Omental fat pad (tissue), 4 donors: ENCODE measurements around the gene EML1. TPM values are rescaled to one million over a fixed set of nuclear protein-coding genes. Genes with fewer than 3 reads are reported as not detected.

ENCODE experiments used
- ATAC-seq: fragments of 150-250 bp; one replicate; pipeline ENCODE4 v1.9.1; 2016; ENCODE audit warnings: mild to moderate bottlenecking, moderate library complexity; ENCODE audit not compliant: low FRiP score
- DNase-seq: peaks from one replicate; pipeline ENCODE4 v3.0.0-alpha.2; 2019; ENCODE audit warnings: low spot score
- CTCF ChIP-seq, 3 donors: fragments of 450-650 bp; IDR thresholded peaks; one replicate each; pipeline ENCODE4 v1.5.1; 2016 to 2017; ENCODE audit warnings: antibody characterized with exemption in 3 of 3, mild to moderate bottlenecking in 3 of 3, moderate library complexity in 2 of 3
- total RNA-seq, 4 donors: library from RNA; depleted of rRNA; stranded (reverse); fragments of >200 nt; gene quantifications; one replicate each; pipeline ENCODE4 v1.1.0, GENCODE V29; 2016

The EML1 gene
- total RNA-seq, 4 donors from 2014 or later: 33.2 to 88.0 (median 43.5) TPM

GRCh38 chr14:99971087-99971940, 178.1 kb downstream of the EML1 start:
- DNase-seq (peak; percentile 50), ATAC-seq (peak; percentile 84)
- no peak for TF ChIP-seq CTCF (IDR thresholded peaks at IDR 0.05)

- ATAC-seq (peak; percentile 24), DNase-seq (no peak)
- TF ChIP-seq CTCF (IDR thresholded peaks at IDR 0.05): no peak
Observed at GRCh38 chr14:99971941-99972747, 178.9 kb downstream of the EML1 start.

GRCh38 chr14:99972748-99973466, 179.7 kb downstream of the EML1 start:
- no peak for ATAC-seq
- TF ChIP-seq CTCF (IDR thresholded peaks at IDR 0.05): no peak

GRCh38 chr14:99975190-99975589, 182.0 kb downstream of the EML1 start:
- no peak for TF ChIP-seq CTCF (IDR thresholded peaks at IDR 0.05)
- DNase-seq (no peak), ATAC-seq (no peak)

More at GRCh38 chr14:99972748-99973466, 179.7 kb downstream of the EML1 start:
- no peak for DNase-seq

GRCh38 chr14:99976021-99976420, 182.8 kb downstream of the EML1 start:
- TF ChIP-seq CTCF (IDR thresholded peaks at IDR 0.05): no peak
- ATAC-seq (no peak), DNase-seq (no peak)

GRCh38 chr14:99976681-99977080, 183.5 kb downstream of the EML1 start:
- no peak for DNase-seq
- ATAC-seq: no peak
- TF ChIP-seq CTCF (IDR thresholded peaks at IDR 0.05): no peak
